ENCODE results near the gene ATE1.

- no peak for TF ChIP-seq CTCF (IDR thresholded peaks at IDR 0.05)
- TF ChIP-seq RNF2 (IDR thresholded peaks at IDR 0.05; ENCODE audit: borderline replicate concordance, low read depth): no peak
- TF ChIP-seq RAD21 (conservative IDR thresholded peaks at IDR 0.05 in 1 of 2, IDR thresholded peaks at IDR 0.05 in 1 of 2): no peak
- no peak for TF ChIP-seq RFX5 (IDR thresholded peaks at IDR 0.05)
- no peak for TF ChIP-seq EP300 (IDR thresholded peaks at IDR 0.05)
- TF ChIP-seq MAX (IDR thresholded peaks at IDR 0.05): no peak
- no peak for TF ChIP-seq POLR2A (IDR thresholded peaks at IDR 0.05; ENCODE audit: low read length)
- TF ChIP-seq MAFK (IDR thresholded peaks at IDR 0.05; ENCODE audit: partially characterized antibody): peak; percentile 73
- TF ChIP-seq CHD2 (IDR thresholded peaks at IDR 0.05; ENCODE audit: low read length, partially characterized antibody): no peak
- TF ChIP-seq ATOH8 (CRISPR knock-in tag; IDR thresholded peaks at IDR 0.05; ENCODE audit: low read depth): no peak
These were observed 82.6 kb downstream of the ATE1 start for GRCh38 chr10:121845044-121845784.

Measured in A549 (cell line).